A673 (cell line): ENCODE results near the gene LTC4S. TPM values are rescaled to one million over a fixed set of nuclear protein-coding genes. Genes with fewer than 3 reads are reported as not detected.
A peak's percentile ranks its signal among the peaks of the same experiment; 100 is the strongest.

Experiments used
- BruUV-seq: library from RNA; stranded (reverse); fragments of 400-500 nt; replicated peaks from 2 replicates; lab custom pipeline; 2021; lab: Mats Ljungman, UMichigan
- CTCF ChIA-PET: fragments of 300-600 bp; sonication (Branson Sonifier 250); formaldehyde crosslinking; loops from one replicate; lab custom pipeline; 2022; ENCODE audit warnings: antibody characterized with exemption; lab: Charles Lee
- POLR2A ChIA-PET: fragments of 300-600 bp; sonication (Branson Sonifier 250); formaldehyde crosslinking; loops from one replicate; lab custom pipeline; 2022; ENCODE audit warnings: antibody characterized with exemption; ENCODE audit not compliant: low non-redundant PET; lab: Charles Lee
- DNase-seq: peaks from one replicate; pipeline ENCODE4 v3.0.0-alpha.2; 2015; ENCODE audit warnings: low spot score
- H3K27ac ChIP-seq: fragments of 200-600 bp; sonication (generic); 2 replicates; pipeline ENCODE4 v1.5.1; 2016; ENCODE audit warnings: mixed run types, low read depth, mild to moderate bottlenecking, mixed read lengths, antibody characterized with exemption, low read length; ENCODE audit not compliant: poor library complexity, severe bottlenecking
- H3K27me3 ChIP-seq: fragments of 200-600 bp; sonication (generic); replicated peaks from 2 replicates; pipeline ENCODE4 v1.6.1; 2017; ENCODE audit warnings: mixed run types, low read depth, mild to moderate bottlenecking, mixed read lengths, antibody characterized with exemption, low read length; ENCODE audit not compliant: insufficient read depth, poor library complexity
- H3K36me3 ChIP-seq: fragments of 200-600 bp; sonication (generic); 2 replicates; pipeline ENCODE4 v1.6.1; 2016; ENCODE audit warnings: mixed run types, mild to moderate bottlenecking, mixed read lengths, antibody characterized with exemption, low read length; ENCODE audit not compliant: insufficient read depth, poor library complexity, severe bottlenecking
- H3K4me1 ChIP-seq: fragments of 200-600 bp; sonication (generic); 2 replicates; pipeline ENCODE4 v1.6.1; 2017; ENCODE audit warnings: mixed run types, mild to moderate bottlenecking, mixed read lengths, antibody characterized with exemption, low read length; ENCODE audit not compliant: insufficient read depth, poor library complexity, severe bottlenecking
- H3K4me3 ChIP-seq: fragments of 200-600 bp; sonication (generic); 2 replicates; pipeline ENCODE4 v1.5.1; 2016; ENCODE audit warnings: low read depth, mixed run types, mild to moderate bottlenecking, mixed read lengths, low read length; ENCODE audit not compliant: poor library complexity, severe bottlenecking
- H3K9me3 ChIP-seq: fragments of 200-600 bp; sonication (generic); 2 replicates; pipeline ENCODE4 v1.6.1; 2016; ENCODE audit warnings: mixed run types, low read depth, mild to moderate bottlenecking, mixed read lengths, antibody characterized with exemption, low read length; ENCODE audit not compliant: poor library complexity, severe bottlenecking
- CTCF ChIP-seq: fragments of 300-800, 200-600 bp; sonication (generic); conservative IDR thresholded peaks from 2 replicates; pipeline ENCODE4 v1.5.1; 2017; ENCODE audit warnings: low read depth, mild to moderate bottlenecking, antibody characterized with exemption, low read length, moderate library complexity, mixed read lengths
- EZH2 ChIP-seq: fragments of 200-600 bp; sonication (generic); IDR thresholded peaks from 2 replicates; pipeline ENCODE4 v1.6.1; 2017; ENCODE audit warnings: borderline replicate concordance, low read depth, mild to moderate bottlenecking, mixed read lengths, antibody characterized with exemption, low read length; ENCODE audit not compliant: poor library complexity, severe bottlenecking
- intact Hi-C: fragments of 100-400 bp; cut with micrococcal nuclease; formaldehyde crosslinking; loops from one replicate; pipeline ENCODE4 v1.10.0; 2022; ENCODE audit not compliant: unreplicated experiment
- microRNA-seq: library from miRNA; unstranded; fragments of <30 nt; microRNA quantifications from one replicate; pipeline ENCODE4 v1.2.0, GENCODE V29; 2021
- total RNA-seq: library from RNA; stranded (reverse); gene quantifications from 2 replicates; pipeline ENCODE4 v1.2.3, GENCODE V29; 2021

LTC4S gene
- total RNA-seq, 1 experiment from 2014 or later: 0.58 TPM

DNA sequence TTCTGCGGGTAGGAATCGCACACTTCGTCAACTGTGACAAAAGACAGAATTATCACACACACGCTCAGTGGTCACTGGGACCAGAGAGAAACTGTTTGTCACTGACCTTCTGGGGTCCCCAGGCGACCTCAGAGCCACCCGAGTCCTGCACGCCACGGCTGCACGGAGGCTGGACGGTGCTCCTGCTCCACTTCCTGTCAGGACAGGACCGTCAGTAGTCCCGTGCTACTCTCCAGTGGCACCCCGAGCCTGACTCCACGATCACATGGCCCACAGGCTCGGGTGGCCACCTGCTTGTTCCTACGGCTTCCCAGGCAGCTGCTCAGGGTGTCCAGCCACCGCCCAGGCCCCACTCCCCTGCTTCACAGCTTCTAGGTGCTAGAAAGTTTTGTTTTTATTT lies 47.0 kb downstream of the LTC4S start:
- intact Hi-C loops: no loop called here
- CTCF ChIA-PET: no interaction called here
- no TSS peak for BruUV-seq
- no peak for DNase-seq
- Histone ChIP-seq H3K27ac (no peak overlapping the region), H3K4me3 (no peak overlapping the region), H3K36me3 (peaks cover 23% of the 10 kb centered on the region), H3K9me3 (no peaks in the 10 kb centered on the region), H3K27me3 (no peaks in the 10 kb centered on the region), H3K4me1 (no peaks in the 10 kb centered on the region)
- POLR2A ChIA-PET: no interaction called here
- TF ChIP-seq EZH2: no peak
- TF ChIP-seq CTCF: no peak

GRCh38 chr5:179841621-179842020 lies 47.8 kb downstream of the LTC4S start:
- no peak for TF ChIP-seq EZH2
- TF ChIP-seq CTCF: no peak
- CTCF ChIA-PET: no interaction called here
- Histone ChIP-seq H3K4me3 (no peak overlapping the region), H3K27ac (no peak overlapping the region), H3K4me1 (no peaks in the 10 kb centered on the region), H3K9me3 (no peaks in the 10 kb centered on the region), H3K36me3 (peaks cover 15% of the 10 kb centered on the region), H3K27me3 (no peaks in the 10 kb centered on the region)
- POLR2A ChIA-PET: interaction anchor here (0.6 kb wide), 1 partner anchor 61 kb away, joined by 3 read pairs; no protein-coding TSS in a partner anchor
- no TSS peak for BruUV-seq
- no peak for DNase-seq
- intact Hi-C loops: no loop called here

Small RNA genes lying within 50 kb of the gene (microRNA-seq; reads per million reads assigned to microRNA genes)
- gene MIR1229: 3.5 reads per million, percentile 9 among the genes with 10 or more reads in this experiment

Other genes starting within 250 kb of the LTC4S start
- 41.4 and 45.2 TPM in 2 replicates for gene RUFY1, start 243.4 kb upstream of the LTC4S start, total RNA-seq
- gene HNRNPH1, start 170.3 kb upstream of the LTC4S start, total RNA-seq: 918 and 972 TPM in 2 replicates
- not detected in 2 replicates for gene CBY3, start 113.0 kb upstream of the LTC4S start, total RNA-seq
- gene CANX, start 95.0 kb upstream of the LTC4S start, total RNA-seq: 598 and 609 TPM in 2 replicates
- gene MAML1, start 61.2 kb upstream of the LTC4S start, total RNA-seq: 34.3 and 34.4 TPM in 2 replicates
- 59.5 and 63.9 TPM in 2 replicates for gene MGAT4B, start 12.9 kb downstream of the LTC4S start, total RNA-seq
- 84.1 and 105 TPM in 2 replicates for gene SQSTM1, start 26.9 kb downstream of the LTC4S start, total RNA-seq
- gene MRNIP, start 64.8 kb downstream of the LTC4S start, total RNA-seq: 29.9 and 31.3 TPM in 2 replicates
- gene TBC1D9B, start 113.9 kb downstream of the LTC4S start, total RNA-seq: 68.2 and 77.0 TPM in 2 replicates